Activated CD4-positive, alpha-beta memory T cell treated with anti-CD3 and anti-CD28 coated beads, Interleukin-2, amount 10 ng/mL, durations not matched to agents 7 days and 5 days (primary cell): Measurements from ENCODE around the gene PER3. TPM values are rescaled to one million over a fixed set of nuclear protein-coding genes. Genes with fewer than 3 reads are reported as not detected.

Experiments
- CTCF ChIA-PET: fragments of 350-600 bp; sonication (Branson Sonifier 250); formaldehyde crosslinking; loops from one replicate; lab custom pipeline; 2021; ENCODE audit warnings: antibody characterized with exemption, inconsistent platforms; lab: Charles Lee
- POLR2A ChIA-PET: fragments of 350-600 bp; sonication (Branson Sonifier 250); formaldehyde crosslinking; loops from one replicate; lab custom pipeline; 2021; ENCODE audit warnings: antibody characterized with exemption; lab: Charles Lee
- DNase-seq: peaks from one replicate; pipeline ENCODE4 v3.0.0-alpha.2; 2020
- H3K27ac Mint-ChIP-seq: one replicate; pipeline ENCODE4 v1.8.0; 2021; ENCODE audit warnings: mild to moderate bottlenecking, mixed read lengths
- H3K27me3 Mint-ChIP-seq: one replicate; pipeline ENCODE4 v1.8.0; 2021; ENCODE audit warnings: mixed read lengths
- H3K36me3 Mint-ChIP-seq: one replicate; pipeline ENCODE4 v1.8.0; 2021; ENCODE audit warnings: low read depth, mixed read lengths
- H3K4me1 Mint-ChIP-seq: one replicate; pipeline ENCODE4 v1.8.0; 2021; ENCODE audit warnings: mixed read lengths
- H3K4me3 Mint-ChIP-seq: one replicate; pipeline ENCODE4 v1.8.0; 2021; ENCODE audit warnings: mild to moderate bottlenecking, mixed read lengths
- H3K9me3 Mint-ChIP-seq: one replicate; pipeline ENCODE4 v1.8.0; 2021; ENCODE audit warnings: mixed read lengths
- total RNA-seq, 2 experiments: library from RNA; stranded (reverse); gene quantifications; one replicate each; pipeline ENCODE4 v1.2.3, GENCODE V29; 2021

Gene PER3
- total RNA-seq, 2 experiments from 2014 or later, result 2.2 to 2.4 TPM

DNA sequence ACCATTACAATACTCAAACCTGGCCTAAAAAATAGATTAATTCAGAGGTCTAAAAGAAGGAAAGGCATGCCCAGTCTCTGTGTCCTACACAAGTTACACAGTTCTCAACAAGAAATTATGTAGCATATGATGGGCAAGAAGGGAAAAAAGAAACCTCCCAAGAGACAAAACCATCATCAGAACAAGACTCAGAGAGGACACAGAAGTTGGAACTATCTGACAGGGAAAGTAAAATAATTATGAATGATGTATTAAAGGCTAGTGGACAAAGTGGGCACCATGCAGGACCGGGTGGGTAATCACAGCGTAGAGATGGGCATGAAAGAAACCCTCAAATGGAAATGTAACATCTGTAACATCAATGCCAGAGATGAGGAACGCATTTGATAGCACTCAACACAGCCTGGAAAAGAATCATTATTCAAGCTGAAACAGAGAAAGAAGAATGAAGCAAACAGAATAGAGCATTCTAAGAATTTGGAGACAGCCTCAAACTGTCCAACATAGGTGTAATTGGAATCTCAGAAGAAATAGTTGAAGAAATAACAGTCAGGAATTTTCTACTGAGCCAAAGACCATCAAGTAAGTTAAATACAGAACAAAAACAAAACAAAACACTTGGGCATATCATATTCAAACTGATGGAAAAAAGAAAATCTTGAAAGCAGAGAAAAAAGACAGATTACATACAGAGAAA is 29.7 kb downstream of the PER3 start:
- Mint-ChIP-seq H3K27me3 (no peaks in the 10 kb centered on the region), H3K27ac (no peak overlapping the region), H3K36me3 (peaks cover 12% of the 10 kb centered on the region), H3K9me3 (peaks cover 15% of the 10 kb centered on the region), H3K4me3 (no peak overlapping the region), H3K4me1 (peaks cover 2% of the 10 kb centered on the region)
- ChIA-PET POLR2A (no interaction called here), CTCF (no interaction called here)
- no peak for DNase-seq

DNA sequence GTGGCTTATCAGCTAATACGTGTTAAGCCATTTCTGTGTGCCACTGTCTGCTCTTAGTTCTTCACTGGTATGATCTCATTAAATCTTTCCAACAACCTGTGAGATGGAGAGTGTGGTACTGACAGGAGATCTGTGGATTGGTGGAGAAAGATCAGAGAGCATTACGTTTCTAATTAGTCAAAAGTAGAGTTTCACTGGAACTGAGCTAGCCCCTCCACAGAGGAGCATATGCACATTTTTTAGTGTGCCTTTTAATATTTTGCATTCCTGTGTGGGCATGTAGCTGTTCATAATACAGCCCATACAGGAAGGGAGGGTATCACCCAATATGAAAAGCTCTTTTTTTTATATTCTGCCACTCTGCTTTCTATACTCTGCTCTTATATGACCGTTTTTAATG is 37.2 kb downstream of the PER3 start:
- Mint-ChIP-seq H3K27ac (no peak overlapping the region), H3K4me1 (peaks cover under 1% of the 10 kb centered on the region), H3K36me3 (no peaks in the 10 kb centered on the region), H3K9me3 (no peaks in the 10 kb centered on the region), H3K27me3 (no peaks in the 10 kb centered on the region), H3K4me3 (no peak overlapping the region)
- ChIA-PET CTCF (interaction anchor here (1.9 kb wide), 1 partner anchor 14 kb away, joined by 5 read pairs; no protein-coding TSS in a partner anchor), POLR2A (no interaction called here)
- DNase-seq, result no peak

DNA sequence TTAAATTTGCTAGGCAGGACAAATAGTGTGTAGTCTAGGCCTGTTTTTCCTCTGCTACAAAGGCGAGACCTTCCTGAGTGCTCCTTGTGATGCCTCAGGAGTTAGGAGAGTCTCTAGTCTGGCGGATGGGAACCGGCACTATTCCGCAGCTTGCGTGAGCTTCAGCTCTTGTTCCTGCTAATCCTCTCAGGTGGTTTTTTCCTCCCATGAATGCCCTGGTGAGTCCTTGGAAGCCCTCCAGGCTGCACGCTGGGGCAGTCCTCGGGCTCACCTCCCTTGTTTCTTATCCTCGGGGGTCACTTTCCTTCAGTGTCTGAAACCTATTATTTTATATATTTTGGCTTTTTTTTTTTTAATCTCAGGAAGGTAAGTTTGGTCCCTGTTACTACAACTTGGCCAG is 40.6 kb downstream of the PER3 start:
- no peak overlapping the region for H3K27ac Mint-ChIP-seq
- H3K4me1 Mint-ChIP-seq, result peaks cover 10% of the 10 kb centered on the region
- ChIA-PET POLR2A (no interaction called here), CTCF (no interaction called here)
- H3K9me3 Mint-ChIP-seq, result no peaks in the 10 kb centered on the region
- H3K36me3 Mint-ChIP-seq, result peaks cover 3% of the 10 kb centered on the region
- no peaks in the 10 kb centered on the region for H3K27me3 Mint-ChIP-seq
- no peak overlapping the region for H3K4me3 Mint-ChIP-seq
- no peak for DNase-seq

DNA sequence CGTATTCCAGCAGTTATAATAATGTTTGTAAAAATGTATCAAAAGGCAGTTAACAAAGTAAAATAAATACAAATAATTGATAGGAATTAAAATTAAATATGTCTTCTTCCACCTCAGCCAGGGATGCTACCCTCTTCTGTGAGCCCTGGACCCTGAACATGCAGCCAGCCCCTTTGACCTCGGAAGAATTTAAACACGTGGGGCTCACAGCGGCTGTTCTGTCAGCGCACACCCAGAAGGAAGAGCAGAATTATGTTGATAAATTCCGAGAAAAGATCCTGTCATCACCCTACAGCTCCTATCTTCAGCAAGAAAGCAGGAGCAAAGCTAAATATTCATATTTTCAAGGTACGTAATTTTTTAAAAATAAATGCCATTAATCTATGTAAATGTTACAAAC is 42.3 kb downstream of the PER3 start:
- Mint-ChIP-seq H3K4me1 (peaks cover 14% of the 10 kb centered on the region), H3K4me3 (peak overlapping the region; percentile 83), H3K27ac (no peak overlapping the region), H3K27me3 (no peaks in the 10 kb centered on the region), H3K36me3 (peaks cover 3% of the 10 kb centered on the region), H3K9me3 (no peaks in the 10 kb centered on the region)
- no peak for DNase-seq
- ChIA-PET CTCF (no interaction called here), POLR2A (no interaction called here)

DNA sequence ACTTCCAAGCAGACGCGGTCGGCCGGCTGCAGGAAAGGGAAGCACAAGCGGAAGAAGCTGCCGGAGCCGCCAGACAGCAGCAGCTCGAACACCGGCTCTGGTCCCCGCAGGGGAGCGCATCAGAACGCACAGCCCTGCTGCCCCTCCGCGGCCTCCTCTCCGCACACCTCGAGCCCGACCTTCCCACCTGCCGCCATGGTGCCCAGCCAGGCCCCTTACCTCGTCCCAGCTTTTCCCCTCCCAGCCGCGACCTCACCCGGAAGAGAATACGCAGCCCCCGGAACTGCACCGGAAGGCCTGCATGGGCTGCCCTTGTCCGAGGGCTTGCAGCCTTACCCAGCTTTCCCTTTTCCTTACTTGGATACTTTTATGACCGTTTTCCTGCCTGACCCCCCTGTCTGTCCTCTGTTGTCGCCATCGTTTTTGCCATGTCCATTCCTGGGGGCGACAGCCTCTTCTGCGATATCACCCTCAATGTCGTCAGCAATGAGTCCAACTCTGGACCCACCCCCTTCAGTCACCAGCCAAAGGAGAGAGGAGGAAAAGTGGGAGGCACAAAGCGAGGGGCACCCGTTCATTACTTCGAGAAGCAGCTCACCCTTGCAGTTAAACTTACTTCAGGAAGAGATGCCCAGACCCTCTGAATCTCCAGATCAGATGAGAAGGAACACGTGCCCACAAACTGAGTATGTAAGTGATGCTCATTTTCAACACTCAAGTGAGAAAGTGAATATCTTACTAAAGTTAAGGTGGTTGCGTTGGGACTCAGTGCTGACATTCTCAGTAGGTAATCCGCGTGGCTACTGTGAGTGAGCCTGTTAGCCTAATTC is 43.2 kb downstream of the PER3 start:
- peak overlapping the region; percentile 82 for H3K27ac Mint-ChIP-seq
- DNase-seq, result peak; percentile 36
- POLR2A ChIA-PET, result interaction anchor here (0.6 kb wide), 1 partner anchor 153 kb away, joined by 4 read pairs; no protein-coding TSS in a partner anchor
- H3K4me3 Mint-ChIP-seq, result peak overlapping the region; percentile 83
- no peaks in the 10 kb centered on the region for H3K27me3 Mint-ChIP-seq
- no peaks in the 10 kb centered on the region for H3K9me3 Mint-ChIP-seq
- H3K4me1 Mint-ChIP-seq, result peaks cover 14% of the 10 kb centered on the region
- H3K36me3 Mint-ChIP-seq, result peaks cover 3% of the 10 kb centered on the region
- CTCF ChIA-PET, result no interaction called here

DNA sequence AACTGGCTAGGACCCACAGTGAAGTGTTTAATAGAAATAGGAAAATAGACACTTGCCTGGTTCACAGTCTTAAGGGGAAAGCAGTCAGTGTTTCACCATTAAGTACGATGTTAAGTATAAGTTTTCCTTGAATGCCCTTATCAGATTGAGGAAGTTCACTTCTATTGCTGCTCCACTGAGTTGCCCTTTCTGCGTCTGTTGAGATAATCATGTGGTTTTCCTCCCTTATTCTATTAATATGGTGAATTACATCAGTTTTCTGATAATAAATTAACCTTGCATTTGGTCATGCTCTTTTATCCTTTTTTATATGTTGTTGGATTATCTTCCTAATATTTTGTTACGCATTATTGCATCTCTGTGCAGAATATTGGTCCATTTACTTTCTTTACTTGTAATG is 47.4 kb downstream of the PER3 start:
- POLR2A ChIA-PET, result no interaction called here
- CTCF ChIA-PET, result no interaction called here
- H3K36me3 Mint-ChIP-seq, result peaks cover 10% of the 10 kb centered on the region

DNA sequence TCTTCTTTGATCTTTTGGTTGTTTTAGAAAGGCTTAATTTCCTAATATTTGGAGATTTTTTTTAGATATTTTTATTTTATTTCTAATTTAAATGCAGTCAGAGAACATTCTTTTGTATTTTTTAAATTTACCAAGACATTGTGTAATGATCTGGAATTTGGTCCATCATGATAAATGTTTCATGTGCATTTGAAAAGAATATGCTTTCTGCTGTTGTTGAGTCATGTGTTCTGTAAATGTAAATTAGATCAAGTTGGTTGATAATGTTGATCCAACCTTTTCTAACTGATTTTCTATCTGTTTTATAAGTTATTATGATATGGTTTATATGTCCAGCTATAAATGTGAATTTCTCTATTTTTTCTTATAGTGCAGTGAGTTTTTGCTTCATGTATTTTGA is 48.9 kb downstream of the PER3 start:
- H3K4me3 Mint-ChIP-seq, result no peak overlapping the region
- H3K27me3 Mint-ChIP-seq, result no peaks in the 10 kb centered on the region
- no peak for DNase-seq
- H3K9me3 Mint-ChIP-seq, result no peaks in the 10 kb centered on the region
- H3K4me1 Mint-ChIP-seq, result peaks cover 9% of the 10 kb centered on the region
- H3K36me3 Mint-ChIP-seq, result peaks cover 20% of the 10 kb centered on the region
- ChIA-PET CTCF (interaction anchor here (0.6 kb wide), 1 partner anchor 25 kb away, joined by 3 read pairs; no protein-coding TSS in a partner anchor), POLR2A (no interaction called here)
- H3K27ac Mint-ChIP-seq, result no peak overlapping the region

More for the DNA sequence above, 47.4 kb downstream of the PER3 start:
- Mint-ChIP-seq H3K9me3 (no peaks in the 10 kb centered on the region), H3K4me1 (peaks cover 12% of the 10 kb centered on the region), H3K27me3 (no peaks in the 10 kb centered on the region), H3K4me3 (no peak overlapping the region), H3K27ac (no peak overlapping the region)
- DNase-seq, result no peak

DNA sequence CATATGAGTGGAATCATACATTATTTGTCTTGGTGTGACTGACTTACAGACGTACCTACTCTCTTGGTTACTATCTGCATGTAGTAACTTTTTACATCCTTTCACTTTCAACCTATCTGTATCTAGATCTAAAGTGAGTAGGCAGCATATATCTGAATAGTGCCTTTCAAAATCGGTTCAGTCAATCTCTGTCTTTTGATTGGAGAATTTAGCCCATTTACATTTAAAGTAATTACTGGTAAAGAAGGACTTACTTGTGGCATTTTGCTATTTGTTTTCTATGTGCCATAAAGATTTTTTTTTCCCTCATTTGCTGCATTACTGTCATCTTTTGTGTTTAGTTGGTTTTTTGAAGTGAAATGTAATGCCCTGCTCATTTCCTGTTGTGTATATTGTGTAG is 54.6 kb downstream of the PER3 start:
- Mint-ChIP-seq H3K9me3 (peaks cover 9% of the 10 kb centered on the region), H3K27ac (no peak overlapping the region), H3K4me1 (peaks cover 11% of the 10 kb centered on the region), H3K27me3 (no peaks in the 10 kb centered on the region), H3K4me3 (no peak overlapping the region), H3K36me3 (peaks cover 41% of the 10 kb centered on the region)
- ChIA-PET POLR2A (no interaction called here), CTCF (no interaction called here)
- DNase-seq, result no peak

DNA sequence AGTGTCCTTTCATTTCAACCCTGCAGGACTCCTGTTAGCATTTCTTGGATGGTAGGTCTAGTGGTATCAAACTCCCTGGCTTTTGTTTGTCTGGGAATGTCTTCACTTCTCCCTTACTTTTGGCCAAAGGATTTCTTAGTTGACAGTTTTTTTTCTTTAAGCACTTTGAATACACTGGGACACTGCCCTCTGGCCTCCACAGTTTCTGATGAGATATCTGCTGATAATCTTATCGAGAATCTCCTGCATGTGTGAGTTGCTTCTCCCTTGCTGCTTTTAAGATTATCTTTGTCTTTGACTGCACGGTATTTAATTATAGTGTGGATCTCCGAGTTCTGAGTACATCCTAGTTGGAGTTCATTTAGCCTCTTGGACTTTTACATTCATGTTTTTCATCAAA is 55.4 kb downstream of the PER3 start:
- no peak for DNase-seq
- peaks cover 41% of the 10 kb centered on the region for H3K36me3 Mint-ChIP-seq
- peaks cover 11% of the 10 kb centered on the region for H3K4me1 Mint-ChIP-seq
- no peaks in the 10 kb centered on the region for H3K27me3 Mint-ChIP-seq
- ChIA-PET POLR2A (no interaction called here), CTCF (no interaction called here)
- H3K9me3 Mint-ChIP-seq, result peaks cover 9% of the 10 kb centered on the region
- H3K27ac Mint-ChIP-seq, result no peak overlapping the region
- H3K4me3 Mint-ChIP-seq, result no peak overlapping the region

DNA sequence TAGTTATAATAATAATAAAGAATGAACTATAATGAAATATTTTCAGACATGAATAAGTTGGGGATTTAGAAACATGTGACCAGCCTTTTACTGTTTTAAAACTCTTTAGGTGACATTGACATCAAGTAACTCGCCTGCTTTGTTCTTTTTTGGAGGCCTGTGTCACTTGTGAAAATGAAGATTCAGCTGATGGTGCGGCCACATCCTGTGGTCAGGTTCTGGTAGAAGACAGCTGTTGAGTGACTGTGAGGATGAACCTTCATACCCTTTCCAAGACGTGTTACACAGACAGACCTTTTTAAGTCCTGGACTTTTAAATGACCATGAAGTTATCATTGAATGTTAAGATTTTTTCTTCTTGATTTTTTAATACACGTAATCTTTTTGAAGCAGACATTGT is 58.4 kb downstream of the PER3 start:
- CTCF ChIA-PET, result interaction anchor here (1.4 kb wide), 1 partner anchor 34 kb away, joined by 3 read pairs; no protein-coding TSS in a partner anchor
- Mint-ChIP-seq H3K27me3 (no peaks in the 10 kb centered on the region), H3K4me1 (peaks cover 11% of the 10 kb centered on the region), H3K36me3 (peaks cover 25% of the 10 kb centered on the region), H3K4me3 (no peak overlapping the region), H3K27ac (no peak overlapping the region), H3K9me3 (peaks cover 9% of the 10 kb centered on the region)
- POLR2A ChIA-PET, result interaction anchor here (0.6 kb wide), 1 partner anchor 933 kb away, joined by 3 read pairs; no protein-coding TSS in a partner anchor
- peak; percentile 57 for DNase-seq

DNA sequence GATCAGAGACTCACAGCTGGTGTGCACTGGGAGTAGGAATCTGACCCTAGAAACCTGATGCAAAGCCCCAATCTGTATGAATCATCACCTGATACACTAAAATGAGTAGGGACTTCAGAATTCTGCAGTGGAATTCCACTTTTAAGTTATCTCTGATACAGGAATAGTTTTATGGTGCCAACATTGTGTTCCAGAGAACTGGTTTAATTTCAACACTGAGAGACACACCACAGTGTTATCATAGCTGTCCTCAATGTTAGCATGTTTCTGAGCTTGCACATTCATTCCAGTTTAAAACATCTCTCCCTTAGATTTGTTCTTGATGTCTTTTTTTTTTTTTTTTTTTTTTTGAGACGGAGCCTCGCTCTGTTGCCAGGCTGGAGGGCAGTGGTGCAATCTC is 61.7 kb downstream of the PER3 start:
- H3K4me1 Mint-ChIP-seq, result peaks cover 11% of the 10 kb centered on the region
- no peak for DNase-seq
- ChIA-PET CTCF (interaction anchor here (0.7 to 1.1 kb wide), 2 partner anchors 93 to 535 kb away, joined by 3 to 5 read pairs; no protein-coding TSS in a partner anchor), POLR2A (no interaction called here)
- peaks cover 6% of the 10 kb centered on the region for H3K36me3 Mint-ChIP-seq
- peaks cover 3% of the 10 kb centered on the region for H3K27me3 Mint-ChIP-seq
- H3K4me3 Mint-ChIP-seq, result no peak overlapping the region
- H3K27ac Mint-ChIP-seq, result no peak overlapping the region
- no peaks in the 10 kb centered on the region for H3K9me3 Mint-ChIP-seq

DNA sequence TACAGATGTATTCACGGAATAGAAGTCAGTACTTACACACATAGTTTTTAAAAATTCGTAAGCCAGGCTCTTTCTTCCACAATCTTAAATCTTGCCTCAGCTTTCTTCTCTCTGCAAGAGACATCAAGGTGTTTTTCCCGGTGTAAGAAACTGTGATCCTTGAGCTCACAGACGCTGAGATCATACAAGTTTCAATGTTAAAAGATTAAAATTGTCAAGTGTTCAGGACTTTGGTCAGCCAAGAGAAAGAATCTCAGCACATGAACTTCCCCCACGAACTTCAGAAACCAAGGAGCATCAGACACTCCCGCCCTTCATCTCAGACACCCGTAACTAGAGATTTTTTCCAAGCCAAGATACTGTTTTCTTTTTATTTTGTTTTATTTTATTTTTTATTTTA is 62.6 kb downstream of the PER3 start:
- Mint-ChIP-seq H3K27ac (no peak overlapping the region), H3K9me3 (no peaks in the 10 kb centered on the region), H3K36me3 (peaks cover 3% of the 10 kb centered on the region), H3K27me3 (peaks cover 7% of the 10 kb centered on the region), H3K4me1 (peaks cover 11% of the 10 kb centered on the region), H3K4me3 (no peak overlapping the region)
- DNase-seq, result no peak
- POLR2A ChIA-PET, result no interaction called here
- CTCF ChIA-PET, result no interaction called here

DNA sequence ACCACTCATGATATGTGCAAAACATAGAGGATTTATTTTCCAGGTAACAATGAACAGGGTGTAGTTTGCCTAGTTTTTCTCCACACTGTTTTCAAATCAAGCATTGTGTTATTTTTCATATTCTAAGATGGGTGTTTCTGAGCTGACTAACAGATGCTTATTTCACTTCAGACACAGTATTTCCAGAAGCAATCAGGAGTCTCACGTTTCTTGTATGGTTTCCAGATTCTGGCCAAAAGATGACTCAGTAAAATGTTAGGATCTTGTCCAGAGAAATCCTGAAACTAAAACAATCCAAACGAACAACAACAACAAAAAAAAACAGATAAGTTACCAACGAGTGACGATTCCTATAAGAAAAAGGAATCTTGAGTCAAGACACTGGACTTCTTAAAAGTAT is 63.5 kb downstream of the PER3 start:
- H3K36me3 Mint-ChIP-seq, result peaks cover 3% of the 10 kb centered on the region
- ChIA-PET CTCF (no interaction called here), POLR2A (no interaction called here)
- H3K9me3 Mint-ChIP-seq, result no peaks in the 10 kb centered on the region
- H3K4me1 Mint-ChIP-seq, result peaks cover 7% of the 10 kb centered on the region
- H3K4me3 Mint-ChIP-seq, result no peak overlapping the region
- DNase-seq, result no peak
- H3K27me3 Mint-ChIP-seq, result peaks cover 7% of the 10 kb centered on the region
- H3K27ac Mint-ChIP-seq, result no peak overlapping the region
